ENCODE data around the gene PRTN3.

The PRTN3 gene

GRCh38 chr19:871446-872265 is 30.9 kb downstream of the PRTN3 start:
- no peak for TF ChIP-seq CTCF (IDR thresholded peaks at IDR 0.05; ENCODE audit: borderline replicate concordance, insufficient read depth, low read depth, low read length)
- no peak overlapping the region for H3K4me3 ChIP-seq (ENCODE audit: low read depth, low read length)

GRCh38 chr19:872266-872951 is 31.6 kb downstream of the PRTN3 start:
- no peak for TF ChIP-seq CTCF (IDR thresholded peaks at IDR 0.05; ENCODE audit: borderline replicate concordance, insufficient read depth, low read depth, low read length)
- peak overlapping the region; percentile 16 for H3K4me3 ChIP-seq (ENCODE audit: low read depth, low read length)

GRCh38 chr19:873084-873483 is 32.3 kb downstream of the PRTN3 start:
- no peak overlapping the region for H3K4me3 ChIP-seq (ENCODE audit: low read depth, low read length)
- TF ChIP-seq CTCF (IDR thresholded peaks at IDR 0.05; ENCODE audit: borderline replicate concordance, insufficient read depth, low read depth, low read length), result no peak

- H3K4me3 ChIP-seq (ENCODE audit: low read depth, low read length), result no peak overlapping the region
- TF ChIP-seq CTCF (IDR thresholded peaks at IDR 0.05; ENCODE audit: borderline replicate concordance, insufficient read depth, low read depth, low read length), result no peak
These were observed 32.8 kb downstream of the PRTN3 start for GRCh38 chr19:873561-874041.

GRCh38 chr19:875265-875879 is 34.6 kb downstream of the PRTN3 start:
- no peak for TF ChIP-seq CTCF (IDR thresholded peaks at IDR 0.05; ENCODE audit: borderline replicate concordance, insufficient read depth, low read depth, low read length)
- H3K4me3 ChIP-seq (ENCODE audit: low read depth, low read length), result no peak overlapping the region

- no peak for TF ChIP-seq CTCF (IDR thresholded peaks at IDR 0.05; ENCODE audit: borderline replicate concordance, insufficient read depth, low read depth, low read length)
These were observed 35.3 kb downstream of the PRTN3 start for GRCh38 chr19:876089-876488.

More at GRCh38 chr19:876089-876488, 35.3 kb downstream of the PRTN3 start:
- H3K4me3 ChIP-seq (ENCODE audit: low read depth, low read length), result no peak overlapping the region
